HPDE6-E6E7 (cell line): Measurements from ENCODE around the gene NXNL1.
"Not testable (repeated sequence)": the region's sequence is repeated elsewhere in the genome, so short reads cannot be mapped to it uniquely, and the experiment has no call there.

Experiments used
- DNase-seq: peaks from one replicate; pipeline ENCODE4 v3.0.0; 2011; ENCODE audit warnings: missing footprints; ENCODE audit errors: extremely low spot score

The NXNL1 gene

GRCh38 chr19:17460372-17461230 lies at the start of gene NXNL1:
Gene NXNL1, minus strand, starts transcription at chr19:17460926. Its CDS starts 57 bp downstream, at chr19:17460869.
- no peak for DNase-seq

GRCh38 chr19:17508558-17508933 lies 47.8 kb upstream of the NXNL1 start:
- not testable (repeated sequence) for DNase-seq

- no peak for DNase-seq
Observed at GRCh38 chr19:17506745-17507144, 46.0 kb upstream of the NXNL1 start.

GRCh38 chr19:17505223-17505622 lies 44.5 kb upstream of the NXNL1 start:
- no peak for DNase-seq

- DNase-seq: no peak
Observed at GRCh38 chr19:17504456-17504855, 43.7 kb upstream of the NXNL1 start.

- no peak for DNase-seq
Observed at GRCh38 chr19:17504030-17504429, 43.3 kb upstream of the NXNL1 start.

- no peak for DNase-seq
Observed at GRCh38 chr19:17503240-17503639, 42.5 kb upstream of the NXNL1 start.

GRCh38 chr19:17500447-17501198 lies 39.9 kb upstream of the NXNL1 start:
- DNase-seq: no peak

GRCh38 chr19:17499648-17500446 lies 39.1 kb upstream of the NXNL1 start:
- no peak for DNase-seq

GRCh38 chr19:17499025-17499424 lies 38.3 kb upstream of the NXNL1 start:
- DNase-seq: not testable (repeated sequence)

GRCh38 chr19:17497149-17497798 lies 36.5 kb upstream of the NXNL1 start:
- DNase-seq: no peak

- DNase-seq: peak; percentile 62
Observed at GRCh38 chr19:17496337-17496997, 35.7 kb upstream of the NXNL1 start.

GRCh38 chr19:17495639-17496296 lies 35.0 kb upstream of the NXNL1 start:
- DNase-seq: no peak

GRCh38 chr19:17491287-17491686 lies 30.6 kb upstream of the NXNL1 start:
- DNase-seq: no peak

GRCh38 chr19:17490411-17490810 lies 29.7 kb upstream of the NXNL1 start:
- DNase-seq: no peak

GRCh38 chr19:17489392-17490030 lies 28.8 kb upstream of the NXNL1 start:
- no peak for DNase-seq

- DNase-seq: no peak
Observed at GRCh38 chr19:17488593-17489391, 28.1 kb upstream of the NXNL1 start.

- DNase-seq: no peak
Observed at GRCh38 chr19:17487284-17488121, 26.8 kb upstream of the NXNL1 start.
